ENCODE data around the gene PLXNA3.

DNA sequence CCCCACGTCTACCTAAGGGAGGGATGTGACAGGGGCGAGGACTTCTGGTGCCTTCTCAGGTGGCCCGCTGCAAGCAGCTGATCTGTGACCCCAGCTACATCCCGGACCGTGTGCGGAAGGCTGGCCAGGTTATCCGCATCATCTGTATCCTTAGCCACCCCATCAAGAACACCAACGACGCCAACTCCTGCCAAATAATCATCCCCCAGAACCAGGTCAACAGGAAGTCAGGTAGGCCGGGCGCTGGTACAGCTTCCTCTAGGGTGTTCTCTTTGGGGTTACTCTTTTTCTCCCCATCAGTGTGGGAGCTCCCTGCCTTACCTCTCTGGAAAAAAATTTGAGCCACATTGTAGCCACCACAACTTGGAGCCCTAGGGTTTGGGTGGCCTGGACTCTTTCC is 16.5 kb upstream of the PLXNA3 start:
- TF ChIP-seq FOS (IDR thresholded peaks at IDR 0.05; ENCODE audit: borderline replicate concordance, extremely low read depth, insufficient read length) (no peak), POU2F2 (IDR thresholded peaks at IDR 0.05; ENCODE audit: borderline replicate concordance, low read depth, low read length) (no peak), BHLHE40 (IDR thresholded peaks at IDR 0.05; ENCODE audit: borderline replicate concordance in 1 of 2, low read depth in 2 of 2, low read length in 1 of 2) (no peak), CREM (IDR thresholded peaks at IDR 0.05; ENCODE audit: low read depth) (no peak), ESRRA (IDR thresholded peaks at IDR 0.05; ENCODE audit: low read length) (no peak), HCFC1 (IDR thresholded peaks at IDR 0.05; ENCODE audit: low read length) (no peak)
- TF ChIP-seq, protein P1, sequence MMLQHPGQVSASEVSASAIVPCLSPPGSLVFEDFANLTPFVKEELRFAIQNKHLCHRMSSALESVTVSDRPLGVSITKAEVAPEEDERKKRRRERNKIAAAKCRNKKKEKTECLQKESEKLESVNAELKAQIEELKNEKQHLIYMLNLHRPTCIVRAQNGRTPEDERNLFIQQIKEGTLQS (IDR thresholded peaks at IDR 0.05; ENCODE audit: borderline replicate concordance, extremely low read depth, low read depth, low read length) = no peak
- TF ChIP-seq, protein P2, sequence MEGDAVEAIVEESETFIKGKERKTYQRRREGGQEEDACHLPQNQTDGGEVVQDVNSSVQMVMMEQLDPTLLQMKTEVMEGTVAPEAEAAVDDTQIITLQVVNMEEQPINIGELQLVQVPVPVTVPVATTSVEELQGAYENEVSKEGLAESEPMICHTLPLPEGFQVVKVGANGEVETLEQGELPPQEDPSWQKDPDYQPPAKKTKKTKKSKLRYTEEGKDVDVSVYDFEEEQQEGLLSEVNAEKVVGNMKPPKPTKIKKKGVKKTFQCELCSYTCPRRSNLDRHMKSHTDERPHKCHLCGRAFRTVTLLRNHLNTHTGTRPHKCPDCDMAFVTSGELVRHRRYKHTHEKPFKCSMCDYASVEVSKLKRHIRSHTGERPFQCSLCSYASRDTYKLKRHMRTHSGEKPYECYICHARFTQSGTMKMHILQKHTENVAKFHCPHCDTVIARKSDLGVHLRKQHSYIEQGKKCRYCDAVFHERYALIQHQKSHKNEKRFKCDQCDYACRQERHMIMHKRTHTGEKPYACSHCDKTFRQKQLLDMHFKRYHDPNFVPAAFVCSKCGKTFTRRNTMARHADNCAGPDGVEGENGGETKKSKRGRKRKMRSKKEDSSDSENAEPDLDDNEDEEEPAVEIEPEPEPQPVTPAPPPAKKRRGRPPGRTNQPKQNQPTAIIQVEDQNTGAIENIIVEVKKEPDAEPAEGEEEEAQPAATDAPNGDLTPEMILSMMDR (IDR thresholded peaks at IDR 0.05 in 2 of 3, conservative IDR thresholded peaks at IDR 0.05 in 1 of 3; ENCODE audit: control insufficient read depth in 2 of 3, extremely low read depth in 1 of 3, insufficient read depth in 1 of 3, low read depth in 3 of 3, low read length in 3 of 3) = no peak
- TF ChIP-seq, protein P3, sequence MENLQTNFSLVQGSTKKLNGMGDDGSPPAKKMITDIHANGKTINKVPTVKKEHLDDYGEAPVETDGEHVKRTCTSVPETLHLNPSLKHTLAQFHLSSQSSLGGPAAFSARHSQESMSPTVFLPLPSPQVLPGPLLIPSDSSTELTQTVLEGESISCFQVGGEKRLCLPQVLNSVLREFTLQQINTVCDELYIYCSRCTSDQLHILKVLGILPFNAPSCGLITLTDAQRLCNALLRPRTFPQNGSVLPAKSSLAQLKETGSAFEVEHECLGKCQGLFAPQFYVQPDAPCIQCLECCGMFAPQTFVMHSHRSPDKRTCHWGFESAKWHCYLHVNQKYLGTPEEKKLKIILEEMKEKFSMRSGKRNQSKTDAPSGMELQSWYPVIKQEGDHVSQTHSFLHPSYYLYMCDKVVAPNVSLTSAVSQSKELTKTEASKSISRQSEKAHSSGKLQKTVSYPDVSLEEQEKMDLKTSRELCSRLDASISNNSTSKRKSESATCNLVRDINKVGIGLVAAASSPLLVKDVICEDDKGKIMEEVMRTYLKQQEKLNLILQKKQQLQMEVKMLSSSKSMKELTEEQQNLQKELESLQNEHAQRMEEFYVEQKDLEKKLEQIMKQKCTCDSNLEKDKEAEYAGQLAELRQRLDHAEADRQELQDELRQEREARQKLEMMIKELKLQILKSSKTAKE (IDR thresholded peaks at IDR 0.05; ENCODE audit: low read depth, poor library complexity, severe bottlenecking) = no peak
